ENCODE measurements around the gene TSPEAR. TPM values are rescaled to one million over a fixed set of nuclear protein-coding genes. Genes with fewer than 3 reads are reported as not detected.

The TSPEAR gene
- total and polyA plus RNA-seq, 4 donors = 0.24 to 0.66 (median 0.33) TPM; not detected in 1

GRCh38 chr21:44500111-44500510 lies 211.3 kb downstream of the TSPEAR start:
- 87% methylated on average over 15 of the region's 19 CpGs for WGBS (ENCODE audit: insufficient coverage)
- Histone ChIP-seq H3K4me3 (ENCODE audit: low read depth, low read length) (no peak overlapping the region), H3K4me1 (ENCODE audit: control insufficient read depth, insufficient read depth, low read length) (peaks cover 19% of the 10 kb centered on the region), H3K36me3 (ENCODE audit: control insufficient read depth, insufficient read depth, low read length) (peaks cover 8% of the 10 kb centered on the region), H3K9me3 (ENCODE audit: control insufficient read depth, insufficient read depth, low read length) (no peaks in the 10 kb centered on the region), H3K27ac (ENCODE audit: low read depth, low read length) (no peak overlapping the region), H3K27me3 (ENCODE audit: control insufficient read depth, insufficient read depth, low read length) (no peaks in the 10 kb centered on the region)
- no peak for DNase-seq (ENCODE audit: low read depth in 4 of 6, low spot score in 6 of 6)

GRCh38 chr21:44499631-44500030 lies 211.7 kb downstream of the TSPEAR start:
- H3K9me3 ChIP-seq (ENCODE audit: control insufficient read depth, insufficient read depth, low read length) = no peaks in the 10 kb centered on the region
- H3K27ac ChIP-seq (ENCODE audit: low read depth, low read length) = no peak overlapping the region
- H3K36me3 ChIP-seq (ENCODE audit: control insufficient read depth, insufficient read depth, low read length) = peaks cover 8% of the 10 kb centered on the region
- H3K27me3 ChIP-seq (ENCODE audit: control insufficient read depth, insufficient read depth, low read length) = no peaks in the 10 kb centered on the region
- peaks cover 19% of the 10 kb centered on the region for H3K4me1 ChIP-seq (ENCODE audit: control insufficient read depth, insufficient read depth, low read length)
- H3K4me3 ChIP-seq (ENCODE audit: low read depth, low read length) = no peak overlapping the region
- no peak for DNase-seq (ENCODE audit: low read depth in 4 of 6, low spot score in 6 of 6)
- WGBS (ENCODE audit: insufficient coverage) = 84% methylated on average over 23 of the region's 23 CpGs

- 83% methylated on average over 12 of the region's 18 CpGs for WGBS (ENCODE audit: insufficient coverage)
- peaks cover 8% of the 10 kb centered on the region for H3K36me3 ChIP-seq (ENCODE audit: control insufficient read depth, insufficient read depth, low read length)
These were observed 212.2 kb downstream of the TSPEAR start for GRCh38 chr21:44499211-44499560.

GRCh38 chr21:44498280-44499210 lies 212.8 kb downstream of the TSPEAR start:
- peaks cover 19% of the 10 kb centered on the region for H3K4me1 ChIP-seq (ENCODE audit: control insufficient read depth, insufficient read depth, low read length)
- no peak overlapping the region for H3K4me3 ChIP-seq (ENCODE audit: low read depth, low read length)
- WGBS (ENCODE audit: insufficient coverage) = 83% methylated on average over 23 of the region's 27 CpGs
- H3K9me3 ChIP-seq (ENCODE audit: control insufficient read depth, insufficient read depth, low read length) = no peaks in the 10 kb centered on the region
- H3K36me3 ChIP-seq (ENCODE audit: control insufficient read depth, insufficient read depth, low read length) = peaks cover 8% of the 10 kb centered on the region
- H3K27me3 ChIP-seq (ENCODE audit: control insufficient read depth, insufficient read depth, low read length) = no peaks in the 10 kb centered on the region
- no peak for DNase-seq (ENCODE audit: low read depth in 4 of 6, low spot score in 6 of 6)
- no peak overlapping the region for H3K27ac ChIP-seq (ENCODE audit: low read depth, low read length)

More at GRCh38 chr21:44499211-44499560, 212.2 kb downstream of the TSPEAR start:
- Histone ChIP-seq H3K4me3 (ENCODE audit: low read depth, low read length) (no peak overlapping the region), H3K27ac (ENCODE audit: low read depth, low read length) (no peak overlapping the region), H3K27me3 (ENCODE audit: control insufficient read depth, insufficient read depth, low read length) (no peaks in the 10 kb centered on the region), H3K9me3 (ENCODE audit: control insufficient read depth, insufficient read depth, low read length) (no peaks in the 10 kb centered on the region), H3K4me1 (ENCODE audit: control insufficient read depth, insufficient read depth, low read length) (peaks cover 19% of the 10 kb centered on the region)
- no peak for DNase-seq (ENCODE audit: low read depth in 4 of 6, low spot score in 6 of 6)

- Histone ChIP-seq H3K36me3 (ENCODE audit: control insufficient read depth, insufficient read depth, low read length) (peaks cover 8% of the 10 kb centered on the region), H3K27me3 (ENCODE audit: control insufficient read depth, insufficient read depth, low read length) (no peaks in the 10 kb centered on the region), H3K4me3 (ENCODE audit: low read depth, low read length) (no peak overlapping the region), H3K4me1 (ENCODE audit: control insufficient read depth, insufficient read depth, low read length) (peaks cover 19% of the 10 kb centered on the region), H3K9me3 (ENCODE audit: control insufficient read depth, insufficient read depth, low read length) (no peaks in the 10 kb centered on the region), H3K27ac (ENCODE audit: low read depth, low read length) (no peak overlapping the region)
- DNase-seq (ENCODE audit: low read depth in 4 of 6, low spot score in 6 of 6) = peak in 1 of 6 donors; percentile 4
- whole genome bisulfite sequencing (ENCODE audit: insufficient coverage) = 57% methylated on average over 4 of the region's 6 CpGs
These were observed 213.7 kb downstream of the TSPEAR start for GRCh38 chr21:44497703-44498126.

GRCh38 chr21:44496564-44497550 lies 214.5 kb downstream of the TSPEAR start:
- Histone ChIP-seq H3K4me3 (ENCODE audit: low read depth, low read length) (no peak overlapping the region), H3K36me3 (ENCODE audit: control insufficient read depth, insufficient read depth, low read length) (peaks cover 6% of the 10 kb centered on the region), H3K27me3 (ENCODE audit: control insufficient read depth, insufficient read depth, low read length) (no peaks in the 10 kb centered on the region), H3K9me3 (ENCODE audit: control insufficient read depth, insufficient read depth, low read length) (no peaks in the 10 kb centered on the region), H3K4me1 (ENCODE audit: control insufficient read depth, insufficient read depth, low read length) (peaks cover 17% of the 10 kb centered on the region), H3K27ac (ENCODE audit: low read depth, low read length) (no peak overlapping the region)
- DNase-seq (ENCODE audit: low read depth in 4 of 6, low spot score in 6 of 6) = peak in 2 of 6 donors; percentile 24 to 58
- WGBS (ENCODE audit: insufficient coverage) = 39% methylated on average over 23 of the region's 27 CpGs

- 93% methylated on average over 6 of the region's 16 CpGs for WGBS (ENCODE audit: insufficient coverage)
- Histone ChIP-seq H3K4me1 (ENCODE audit: control insufficient read depth, insufficient read depth, low read length) (peaks cover 14% of the 10 kb centered on the region), H3K36me3 (ENCODE audit: control insufficient read depth, insufficient read depth, low read length) (peaks cover 6% of the 10 kb centered on the region), H3K9me3 (ENCODE audit: control insufficient read depth, insufficient read depth, low read length) (no peaks in the 10 kb centered on the region), H3K27me3 (ENCODE audit: control insufficient read depth, insufficient read depth, low read length) (no peaks in the 10 kb centered on the region), H3K27ac (ENCODE audit: low read depth, low read length) (no peak overlapping the region), H3K4me3 (ENCODE audit: low read depth, low read length) (no peak overlapping the region)
- no peak for DNase-seq (ENCODE audit: low read depth in 4 of 6, low spot score in 6 of 6)
These were observed 215.5 kb downstream of the TSPEAR start for GRCh38 chr21:44495611-44496563.

- DNase-seq (ENCODE audit: low read depth in 4 of 6, low spot score in 6 of 6) = no peak
- Histone ChIP-seq H3K4me3 (ENCODE audit: low read depth, low read length) (no peak overlapping the region), H3K27me3 (ENCODE audit: control insufficient read depth, insufficient read depth, low read length) (no peaks in the 10 kb centered on the region), H3K9me3 (ENCODE audit: control insufficient read depth, insufficient read depth, low read length) (no peaks in the 10 kb centered on the region), H3K4me1 (ENCODE audit: control insufficient read depth, insufficient read depth, low read length) (peaks cover 14% of the 10 kb centered on the region), H3K27ac (ENCODE audit: low read depth, low read length) (no peak overlapping the region), H3K36me3 (ENCODE audit: control insufficient read depth, insufficient read depth, low read length) (peaks cover 3% of the 10 kb centered on the region)
- WGBS (ENCODE audit: insufficient coverage) = 92% methylated on average over 13 of the region's 13 CpGs
These were observed 216.4 kb downstream of the TSPEAR start for GRCh38 chr21:44494956-44495355.
